Hindlimb muscle (tissue), 1 donor: Measurements from ENCODE around the gene EDDM3A. TPM values are rescaled to one million over a fixed set of nuclear protein-coding genes. Genes with fewer than 3 reads are reported as not detected.
"Not testable (repeated sequence)": the region's sequence is repeated elsewhere in the genome, so short reads cannot be mapped to it uniquely, and the experiment has no call there.

Experiments
- DNase-seq: peaks from one replicate; pipeline ENCODE4 v3.0.0-alpha.2; 2013
- polyA plus RNA-seq: library from polyadenylated mRNA; unstranded; fragments of 120-200 nt; gene quantifications from one replicate; pipeline ENCODE4 v1.2.1, GENCODE V29; 2013; ENCODE audit not compliant: insufficient read length

The EDDM3A gene
- polyA plus RNA-seq, 1 donor, result not detected

GRCh38 chr14:20733684-20734429, 11.8 kb upstream of the EDDM3A start:
- DNase-seq, result no peak

- DNase-seq, result no peak
These were observed 11.3 kb upstream of the EDDM3A start for GRCh38 chr14:20734430-20734806.

GRCh38 chr14:20738292-20738691, 7.4 kb upstream of the EDDM3A start:
- DNase-seq, result not testable (repeated sequence)

GRCh38 chr14:20742132-20742531, 3.6 kb upstream of the EDDM3A start:
- DNase-seq, result no peak

GRCh38 chr14:20743556-20743955, 2.1 kb upstream of the EDDM3A start:
- DNase-seq, result no peak

- no peak for DNase-seq
These were observed 879 bp downstream of the EDDM3A start for GRCh38 chr14:20746566-20746965.

- DNase-seq, result no peak
These were observed 2.8 kb downstream of the EDDM3A start for GRCh38 chr14:20748439-20748838.

GRCh38 chr14:20750194-20750593, 4.5 kb downstream of the EDDM3A start:
- DNase-seq, result no peak

GRCh38 chr14:20751963-20752562, 6.4 kb downstream of the EDDM3A start:
- DNase-seq, result no peak

- no peak for DNase-seq
These were observed 8.6 kb downstream of the EDDM3A start for GRCh38 chr14:20754308-20754707.

- DNase-seq, result no peak
These were observed 9.3 kb downstream of the EDDM3A start for GRCh38 chr14:20755037-20755436.

- DNase-seq, result no peak
These were observed 12.3 kb downstream of the EDDM3A start for GRCh38 chr14:20757965-20758364.

GRCh38 chr14:20759465-20759864, 13.8 kb downstream of the EDDM3A start:
- not testable (repeated sequence) for DNase-seq

GRCh38 chr14:20760950-20761349, 15.3 kb downstream of the EDDM3A start:
- no peak for DNase-seq

GRCh38 chr14:20768593-20768892, 22.9 kb downstream of the EDDM3A start:
- DNase-seq, result no peak

- DNase-seq, result no peak
These were observed 23.7 kb downstream of the EDDM3A start for GRCh38 chr14:20769421-20769820.

- no peak for DNase-seq
These were observed 27.0 kb downstream of the EDDM3A start for GRCh38 chr14:20772650-20773049.

- no peak for DNase-seq
These were observed 28.7 kb downstream of the EDDM3A start for GRCh38 chr14:20774258-20774824.

GRCh38 chr14:20775043-20775442, 29.4 kb downstream of the EDDM3A start:
- no peak for DNase-seq

- DNase-seq, result no peak
These were observed 30.2 kb downstream of the EDDM3A start for GRCh38 chr14:20775901-20776300.

- no peak for DNase-seq
These were observed 36.1 kb downstream of the EDDM3A start for GRCh38 chr14:20781803-20782202.

GRCh38 chr14:20782280-20782890, 36.7 kb downstream of the EDDM3A start:
- no peak for DNase-seq

- no peak for DNase-seq
These were observed 41.3 kb downstream of the EDDM3A start for GRCh38 chr14:20787025-20787424.
